Stimulated activated naive CD8-positive, alpha-beta T cell treated with anti-CD3 and anti-CD28 coated beads, Interleukin-15, Interleukin-2, amounts not matched to agents 100 U/mL and 50 U/mL, for 24 hours (primary cell): ENCODE results near the gene HABP2.

Source experiments
- ATAC-seq: fragments of 150-1000 bp; cut with Tn5 transposase; one replicate; pipeline ENCODE4 v1.10.0; 2021
- DNase-seq: peaks from one replicate; pipeline ENCODE4 v3.0.0; 2021

Gene HABP2

DNA sequence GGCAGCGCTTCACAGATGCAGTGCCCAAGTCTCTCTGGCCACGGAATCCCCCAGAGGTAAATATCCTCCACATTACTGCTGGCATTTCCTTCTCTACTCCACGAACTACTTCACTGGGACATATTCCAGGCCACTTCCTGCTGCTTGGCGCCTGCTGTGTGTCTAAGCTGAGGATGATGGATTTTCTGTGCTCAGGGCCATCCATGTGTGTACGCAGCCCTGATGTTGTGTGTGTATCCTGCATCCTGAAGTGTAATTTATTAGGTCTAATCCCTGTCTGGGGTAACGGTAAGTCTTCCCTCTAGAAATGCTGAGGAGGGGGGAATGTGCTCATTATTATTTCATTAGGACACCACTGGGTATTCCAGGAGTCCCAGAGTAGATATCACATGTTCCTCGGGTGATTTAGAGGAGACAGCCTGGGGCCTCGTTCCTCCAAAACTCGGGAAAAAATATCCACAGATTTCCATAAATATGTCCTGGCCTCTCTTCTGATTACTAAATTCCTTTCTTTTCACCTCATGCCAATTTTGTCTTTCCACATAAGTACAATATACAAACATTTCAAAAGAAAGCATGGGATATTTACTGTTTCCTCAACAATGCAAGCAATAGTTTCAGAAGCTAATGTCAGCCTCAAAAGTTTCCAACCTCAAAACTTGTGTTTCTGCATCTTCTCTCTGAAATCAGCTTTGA, 25.5 kb upstream of the HABP2 start:
- no peak for ATAC-seq

DNA sequence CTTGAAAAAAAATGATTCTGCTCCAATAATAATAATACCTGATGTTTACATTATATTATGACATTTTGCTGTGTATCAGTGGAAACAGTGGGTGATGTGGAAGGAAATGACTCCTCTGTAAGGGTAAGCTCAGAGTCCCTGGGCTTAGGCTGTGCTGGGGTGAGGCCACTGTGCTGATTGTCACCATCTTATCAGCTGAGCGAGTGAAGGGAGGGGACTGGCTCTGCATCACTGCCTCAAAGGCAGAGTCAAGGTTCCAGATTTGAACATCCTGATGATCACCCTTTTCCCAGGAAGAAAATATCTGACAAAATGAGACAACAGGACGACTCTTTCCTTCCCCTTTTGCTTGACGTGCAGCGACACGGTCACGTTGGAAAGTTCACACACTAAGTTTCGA, 24.0 kb upstream of the HABP2 start:
- no peak for DNase-seq
- no peak for ATAC-seq

More for the DNA sequence above, 25.5 kb upstream of the HABP2 start:
- DNase-seq, result no peak

DNA sequence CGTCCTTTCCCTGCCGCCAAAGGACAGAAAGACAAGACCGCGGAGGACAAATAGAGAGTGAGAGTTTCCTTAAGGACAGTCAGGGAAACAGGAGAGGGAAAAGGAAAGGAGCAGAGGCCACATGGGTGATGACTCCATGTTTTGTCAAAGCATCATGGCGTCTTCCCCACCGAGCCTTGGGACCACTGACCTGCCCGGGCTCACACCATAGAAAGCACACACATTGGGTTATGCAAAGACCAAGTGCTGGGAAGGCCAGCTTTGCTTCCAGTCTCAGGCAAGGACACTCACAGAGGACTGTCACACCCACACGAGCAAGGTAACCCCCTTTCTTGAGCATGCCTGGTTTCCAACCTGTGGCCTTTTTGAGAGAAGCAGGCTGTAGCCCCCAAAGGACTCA, 23.3 kb upstream of the HABP2 start:
- no peak for DNase-seq
- no peak for ATAC-seq

DNA sequence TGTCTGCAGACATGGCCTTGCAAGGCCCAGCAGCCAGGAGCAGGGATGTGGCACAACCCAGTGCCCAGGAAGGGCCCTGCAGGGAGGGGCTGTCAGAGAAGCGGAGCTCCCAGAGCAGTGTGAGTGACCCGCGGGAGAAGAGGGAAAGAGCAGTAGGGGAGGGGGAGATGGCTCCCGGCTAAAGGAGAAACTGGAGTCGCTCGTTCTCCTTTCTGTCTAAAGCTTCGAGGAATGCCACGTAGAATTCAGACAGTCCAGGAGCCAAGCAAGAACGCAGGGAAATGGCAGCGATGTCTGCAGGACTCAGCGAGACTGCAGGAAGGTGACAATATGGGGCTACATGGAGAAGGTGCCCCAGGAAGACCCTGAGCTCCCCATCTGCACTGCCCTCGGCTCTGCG, 22.4 kb upstream of the HABP2 start:
- ATAC-seq (no peak), DNase-seq (no peak)

DNA sequence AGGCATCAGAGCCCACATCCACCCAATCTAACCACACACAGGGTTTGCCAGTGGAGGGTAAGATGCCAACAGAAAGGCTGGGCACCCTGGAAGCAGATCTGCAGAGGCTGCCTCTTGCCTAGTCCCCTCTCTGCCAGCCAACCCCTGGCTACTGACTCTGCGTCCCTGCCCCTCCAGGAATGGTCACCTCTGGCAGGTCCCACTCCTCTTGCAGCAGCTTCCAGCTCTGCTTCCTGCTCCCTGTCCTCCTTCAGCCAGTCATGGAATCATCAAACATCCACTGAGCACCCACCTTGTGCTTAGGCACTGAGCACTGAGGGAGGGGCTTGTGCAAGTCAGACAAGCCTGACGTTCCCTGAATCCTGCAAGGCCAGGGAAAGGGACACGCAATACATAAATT, 20.1 kb upstream of the HABP2 start:
- DNase-seq (no peak), ATAC-seq (no peak)

DNA sequence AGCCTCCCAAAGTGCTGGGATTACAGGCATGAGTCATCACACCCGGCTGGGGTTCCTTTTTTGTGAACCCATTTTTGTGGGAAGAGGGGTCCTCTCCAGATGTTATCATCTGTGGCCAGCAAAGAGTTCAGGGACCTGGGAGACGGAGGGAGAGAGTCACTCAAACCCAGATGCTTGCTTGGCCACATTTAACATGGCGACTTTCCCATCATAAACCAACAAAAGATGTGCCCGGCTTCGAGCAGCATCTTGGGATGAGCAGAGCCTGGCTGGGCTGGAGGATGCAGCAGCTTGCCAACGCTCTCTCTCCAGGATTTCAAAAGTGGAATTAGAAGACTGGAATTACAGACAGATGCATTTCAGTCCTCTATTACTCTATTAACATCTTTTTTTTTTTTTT, 19.1 kb upstream of the HABP2 start:
- DNase-seq (no peak), ATAC-seq (no peak)

DNA sequence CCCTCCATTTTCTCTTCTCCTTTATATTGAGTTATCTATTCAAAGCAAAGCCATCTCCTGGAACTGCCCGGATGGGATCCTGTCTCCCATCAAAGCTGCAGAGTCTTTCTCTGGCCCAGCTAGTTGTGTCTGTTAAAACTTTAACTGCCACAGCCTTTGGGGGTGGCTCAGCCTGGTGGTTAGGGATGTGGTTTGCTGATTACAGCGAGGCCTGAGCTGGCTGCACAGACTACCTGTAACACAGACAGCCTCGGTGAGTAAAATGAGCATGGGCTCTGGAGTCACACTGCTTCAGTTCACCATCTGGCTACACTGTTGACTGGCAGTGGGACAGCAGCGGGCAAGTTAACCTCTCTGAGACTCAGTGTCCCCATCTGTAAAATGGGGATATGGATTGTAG, 18.4 kb upstream of the HABP2 start:
- no peak for ATAC-seq
- DNase-seq, result no peak

DNA sequence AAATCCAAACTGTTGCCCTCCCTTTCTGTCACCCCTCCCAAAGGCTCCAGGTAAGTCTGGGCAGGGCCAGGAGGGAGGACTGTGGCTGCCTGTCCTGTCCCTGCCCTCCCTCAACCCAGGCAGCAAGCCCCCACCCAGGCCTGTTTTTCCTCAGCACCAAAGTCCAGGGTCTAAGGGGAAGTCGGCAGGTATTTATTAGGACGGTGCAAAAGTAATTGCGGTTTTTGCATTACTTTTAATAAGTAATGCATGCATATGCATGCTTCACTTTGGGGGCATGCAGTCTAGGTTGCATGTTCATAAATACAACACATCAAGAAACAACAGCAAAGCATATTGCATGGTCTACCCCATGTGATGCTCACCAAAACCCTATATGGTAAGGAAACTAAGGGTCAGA, 15.2 kb upstream of the HABP2 start:
- no peak for ATAC-seq
- DNase-seq, result no peak

DNA sequence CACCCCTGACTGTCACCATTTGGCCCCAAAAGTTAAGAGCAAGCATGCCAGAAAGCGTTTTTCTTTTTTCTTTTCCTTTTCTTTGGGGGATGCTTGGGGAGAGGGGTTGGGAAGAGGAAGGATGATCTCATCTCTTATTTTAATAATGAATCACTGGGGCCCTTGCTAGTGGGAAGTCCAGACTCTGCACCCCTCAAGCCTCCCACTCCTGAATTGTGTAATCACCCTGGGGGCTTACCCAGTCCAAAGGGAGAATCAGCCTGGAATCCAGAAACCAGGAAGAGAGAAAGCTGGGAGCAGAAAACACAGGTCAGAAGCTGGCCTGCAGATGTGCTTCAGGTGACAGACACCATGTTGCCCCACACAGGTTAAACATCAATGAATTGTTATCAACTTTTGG, 14.7 kb upstream of the HABP2 start:
- ATAC-seq, result no peak
- DNase-seq, result no peak

DNA sequence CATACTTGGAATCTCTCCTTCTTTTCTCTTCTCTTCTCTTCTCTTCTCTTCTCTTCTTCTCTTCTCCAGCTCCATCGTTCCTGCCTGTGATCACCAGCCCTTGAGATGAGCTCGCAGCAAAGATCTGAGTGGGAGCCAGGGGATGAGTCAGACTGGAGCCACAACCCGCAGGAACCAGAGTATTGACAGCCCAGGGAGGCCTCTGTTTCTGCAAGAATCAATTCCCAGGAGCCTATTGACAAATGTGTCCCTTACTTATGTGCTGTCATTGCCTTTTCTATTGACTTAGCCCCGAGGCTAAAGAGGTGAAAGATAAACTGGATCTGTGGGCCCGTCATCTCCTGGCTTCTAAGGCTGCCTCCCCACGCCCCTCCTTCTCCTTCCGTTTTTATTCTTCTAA, 13.1 kb upstream of the HABP2 start:
- ATAC-seq (peak; percentile 45), DNase-seq (no peak)

DNA sequence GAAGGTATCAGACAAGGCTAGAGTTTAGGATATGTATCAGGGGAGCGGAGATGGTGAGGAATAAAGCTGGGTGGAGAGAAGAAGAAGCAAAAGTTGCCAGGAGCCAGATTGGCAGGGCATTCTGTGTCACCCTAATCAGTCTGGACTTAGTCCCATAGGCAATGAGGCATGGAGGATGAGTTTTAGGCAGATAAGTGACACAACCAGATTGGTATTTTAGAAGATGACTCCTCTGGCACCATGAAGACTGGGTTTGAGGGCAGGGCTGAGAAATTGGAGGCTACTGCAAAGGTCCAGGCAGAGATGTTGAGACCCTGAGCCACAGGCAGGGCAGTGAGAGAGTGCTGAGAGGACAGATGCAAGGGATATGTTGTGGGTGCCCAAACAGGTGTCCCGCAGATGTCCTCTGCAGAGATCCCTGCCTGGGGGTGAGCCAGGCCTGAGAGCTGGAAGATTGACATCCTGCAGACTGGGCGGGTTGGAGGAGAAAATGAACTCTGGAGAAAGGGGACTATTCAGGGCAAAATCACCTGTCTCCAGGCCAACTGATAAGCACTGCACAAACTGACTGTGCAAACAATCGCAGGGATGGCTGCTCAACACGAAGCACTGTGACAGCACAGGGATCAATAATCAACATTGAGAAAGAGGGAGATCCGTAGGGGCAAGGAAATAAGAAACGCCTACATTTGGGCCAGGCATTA, 11.9 kb upstream of the HABP2 start:
- ATAC-seq (no peak), DNase-seq (no peak)

DNA sequence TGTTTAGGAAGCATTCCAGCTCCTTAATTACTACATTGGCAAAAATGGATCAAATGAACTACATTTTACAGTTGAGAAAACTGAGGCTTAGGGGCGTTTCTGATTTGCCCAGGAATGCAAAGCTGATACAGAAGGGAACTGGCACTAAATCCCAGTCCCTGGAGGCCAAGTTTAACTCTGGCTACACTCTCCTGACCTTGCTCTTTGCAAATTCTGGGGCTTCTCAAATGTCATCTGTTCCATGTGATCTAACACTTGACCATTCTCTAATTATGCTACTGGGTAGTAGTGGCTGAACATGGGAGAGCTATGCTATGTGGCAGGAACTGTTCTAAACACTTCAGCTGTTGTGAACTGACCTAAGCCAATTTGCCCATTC, 11.3 kb upstream of the HABP2 start:
- no peak for DNase-seq
- ATAC-seq, result no peak

DNA sequence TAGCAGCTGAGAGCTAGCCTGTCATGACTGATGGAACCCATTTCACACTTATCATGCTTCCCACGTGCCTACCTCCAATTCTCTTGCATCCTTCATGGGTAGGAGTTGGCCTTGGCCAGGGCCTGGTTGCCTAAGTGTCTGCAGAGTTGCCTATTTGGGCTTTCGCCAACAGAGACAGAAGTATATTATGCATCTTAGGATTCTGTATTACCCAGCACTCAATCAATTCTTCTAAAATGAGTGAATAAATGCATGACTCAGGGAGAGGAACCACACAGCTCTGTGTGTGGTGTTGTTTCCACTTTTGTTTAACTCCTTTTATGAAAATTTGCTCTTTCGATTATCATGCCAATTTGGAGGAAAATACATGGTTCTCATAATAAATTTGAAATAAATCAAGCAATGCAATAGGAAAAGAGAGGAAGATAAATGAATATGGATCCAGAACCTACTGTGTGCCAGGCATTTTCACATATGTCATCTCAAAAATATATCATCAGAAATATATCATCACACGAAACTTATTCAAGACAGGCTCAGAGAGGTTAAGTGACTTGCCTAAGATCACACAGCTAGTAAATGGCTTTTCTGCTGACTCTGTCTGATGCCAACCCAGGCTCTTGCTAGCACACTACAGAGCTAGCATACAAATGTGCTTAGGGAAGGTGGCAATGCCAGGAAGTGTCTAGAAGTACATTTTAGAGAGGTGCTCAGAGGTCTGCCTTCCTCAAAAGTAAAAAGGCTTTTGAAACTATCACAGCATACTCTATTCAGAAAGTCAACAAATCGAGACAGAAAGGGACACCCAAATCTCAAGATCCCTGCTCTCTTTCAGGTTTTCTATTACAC, 9.5 kb upstream of the HABP2 start:
- ATAC-seq (no peak), DNase-seq (no peak)

DNA sequence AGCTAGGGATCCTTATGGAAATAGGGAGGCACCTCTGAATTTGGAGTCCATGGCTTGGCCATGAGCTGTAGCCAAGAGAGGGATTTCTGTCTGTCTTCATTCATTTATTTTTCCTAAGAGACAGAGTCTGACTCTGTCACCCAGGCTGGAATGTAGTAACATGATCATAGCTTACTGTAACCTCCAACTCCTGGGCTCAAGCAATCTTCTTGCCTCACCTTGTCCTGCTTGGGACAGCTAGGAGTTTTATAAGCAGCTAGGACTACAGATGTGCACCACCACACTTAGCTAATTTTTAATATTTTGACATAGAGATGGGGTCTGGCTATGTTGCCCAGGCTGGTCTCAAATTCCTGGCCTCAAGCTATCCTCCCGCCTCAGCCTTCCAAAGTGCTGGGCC, 8.5 kb upstream of the HABP2 start:
- ATAC-seq (no peak), DNase-seq (no peak)

DNA sequence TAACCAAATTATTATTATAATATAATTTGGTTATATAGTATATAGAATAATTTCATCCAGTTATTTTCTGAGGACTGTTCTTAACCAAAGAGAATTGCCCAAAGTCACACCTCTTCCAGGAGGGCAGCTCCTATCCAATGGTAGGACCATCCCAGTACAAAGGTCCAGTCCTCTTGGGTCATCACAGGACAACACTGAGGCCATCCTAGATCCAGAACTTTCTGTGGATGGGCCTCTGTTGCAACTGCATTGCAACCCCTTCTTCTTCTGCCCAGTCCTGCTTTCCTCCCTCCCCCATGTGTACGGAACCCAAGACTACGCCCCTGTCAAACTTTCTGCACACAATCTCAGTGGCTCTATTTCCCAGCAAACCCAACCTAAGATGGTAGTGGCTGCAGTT, 5.4 kb upstream of the HABP2 start:
- ATAC-seq (no peak), DNase-seq (no peak)

DNA sequence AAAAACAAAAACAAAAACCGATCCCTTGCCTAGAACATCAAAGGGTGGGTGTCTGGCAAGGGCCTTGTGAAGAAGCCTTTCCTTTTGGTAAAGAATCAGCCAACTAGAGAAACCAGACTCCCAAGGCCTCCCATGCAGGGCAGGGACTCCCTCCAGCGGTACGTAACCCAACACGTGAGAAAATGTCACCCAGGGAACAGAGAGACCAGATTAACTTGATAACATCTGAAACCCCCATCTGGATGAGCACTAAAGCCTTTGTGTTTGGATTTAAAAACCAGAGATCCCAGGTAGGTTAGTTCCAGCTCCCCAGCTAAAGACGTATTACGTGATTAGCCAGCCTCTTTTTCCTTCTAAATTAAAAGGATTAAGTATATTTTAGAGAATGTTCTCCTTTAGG, 3.0 kb upstream of the HABP2 start:
- ATAC-seq (no peak), DNase-seq (no peak)

DNA sequence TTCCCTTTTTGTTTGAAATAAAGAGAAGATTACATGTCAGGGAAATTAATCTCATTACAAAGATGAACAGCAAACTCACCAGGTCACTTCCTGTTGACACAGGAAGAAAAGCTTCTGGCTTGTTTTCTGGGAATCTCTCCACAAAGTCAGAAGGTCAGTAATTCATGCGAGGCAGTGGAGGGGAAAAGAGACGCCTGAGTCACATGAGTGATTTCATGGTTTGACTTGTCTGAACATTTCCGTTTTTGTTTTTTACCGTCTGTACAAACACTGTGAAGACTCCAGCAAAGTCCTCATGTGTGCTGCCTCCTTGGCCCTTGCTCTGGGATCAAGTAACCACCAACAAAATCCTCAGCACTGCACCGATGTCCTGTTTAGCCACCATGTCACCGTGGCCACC, 2.5 kb upstream of the HABP2 start:
- no peak for ATAC-seq
- no peak for DNase-seq

DNA sequence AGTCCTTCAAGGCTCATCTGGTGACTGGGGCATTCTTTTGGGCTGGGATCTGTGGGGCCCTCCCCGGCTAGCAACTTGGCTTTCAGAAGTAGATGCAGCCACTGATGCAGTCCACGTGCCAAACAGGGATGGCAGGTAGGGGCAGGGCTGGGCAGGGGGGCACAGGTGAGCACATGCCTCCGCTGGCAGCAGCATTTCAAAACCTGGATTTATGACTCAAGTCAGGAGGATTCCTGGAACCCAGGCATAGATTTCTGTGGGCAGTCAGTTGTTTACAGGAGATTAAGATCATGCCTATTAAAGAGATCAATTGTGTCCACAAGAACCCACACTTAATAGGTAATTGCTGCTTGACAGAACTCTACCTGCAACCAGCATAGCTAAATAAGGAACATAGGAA, 839 bp upstream of the HABP2 start:
- DNase-seq, result no peak

DNA sequence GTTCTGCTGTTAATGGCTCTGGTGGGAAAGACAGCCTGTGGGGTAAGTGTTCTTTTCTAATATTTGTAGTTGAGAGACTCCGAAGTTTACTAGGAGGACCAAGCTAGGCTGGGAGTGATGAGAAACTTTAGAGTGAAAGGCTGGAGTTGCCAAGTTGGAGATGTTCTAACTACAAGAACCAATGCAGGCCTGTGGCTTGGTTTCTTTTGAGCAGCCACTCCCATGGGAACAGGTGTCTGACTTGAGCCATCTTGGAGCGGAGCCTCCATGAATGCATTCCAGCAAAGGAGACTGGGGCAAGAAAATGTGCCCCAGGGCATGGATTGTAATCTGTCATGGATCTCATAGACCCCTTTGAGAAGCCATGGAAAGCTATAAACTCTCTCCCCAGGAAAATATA, 296 bp downstream of the HABP2 start:
- ATAC-seq, result no peak
- DNase-seq, result no peak

More for the DNA sequence above, 839 bp upstream of the HABP2 start:
- ATAC-seq, result no peak

DNA sequence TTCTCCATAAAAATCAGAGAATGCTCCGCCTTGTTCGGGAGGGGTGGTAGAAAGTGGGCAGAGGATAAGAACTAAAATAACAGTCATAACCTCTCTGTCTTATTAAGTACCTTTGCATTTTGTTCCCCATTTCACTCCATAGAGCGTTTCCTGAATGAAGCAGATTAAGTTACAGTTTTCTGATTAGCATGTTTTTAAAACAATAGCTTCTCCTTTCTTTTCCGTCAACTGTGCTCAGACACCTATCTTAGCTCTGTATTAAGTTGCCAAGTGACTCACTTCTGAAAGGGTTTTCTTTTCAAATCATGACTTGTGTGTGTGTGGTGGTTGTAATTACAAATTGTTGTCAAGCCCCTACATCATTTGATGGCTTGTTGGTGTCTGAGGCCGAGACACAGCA, 1.4 kb downstream of the HABP2 start:
- DNase-seq, result no peak

DNA sequence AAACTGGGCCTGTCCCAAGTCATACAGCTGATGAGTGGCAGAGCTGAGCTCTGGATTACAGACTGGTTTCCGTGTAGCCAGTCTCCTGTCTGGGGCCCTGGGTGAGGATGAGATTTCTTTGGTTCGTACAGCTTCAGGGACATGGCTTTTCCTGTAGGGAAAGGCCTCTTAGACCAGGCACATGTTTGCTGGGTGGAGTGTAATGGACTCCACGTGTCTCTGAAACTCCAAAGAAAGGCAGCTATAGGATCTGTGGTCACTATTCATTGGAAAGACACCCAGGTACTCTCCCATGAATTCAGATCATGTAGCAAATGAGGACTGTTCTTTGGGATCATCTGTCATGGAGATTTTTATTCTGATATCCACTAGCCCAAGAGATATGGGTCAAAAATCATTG, 2.4 kb downstream of the HABP2 start:
- ATAC-seq (no peak), DNase-seq (no peak)

More for the DNA sequence above, 1.4 kb downstream of the HABP2 start:
- no peak for ATAC-seq

DNA sequence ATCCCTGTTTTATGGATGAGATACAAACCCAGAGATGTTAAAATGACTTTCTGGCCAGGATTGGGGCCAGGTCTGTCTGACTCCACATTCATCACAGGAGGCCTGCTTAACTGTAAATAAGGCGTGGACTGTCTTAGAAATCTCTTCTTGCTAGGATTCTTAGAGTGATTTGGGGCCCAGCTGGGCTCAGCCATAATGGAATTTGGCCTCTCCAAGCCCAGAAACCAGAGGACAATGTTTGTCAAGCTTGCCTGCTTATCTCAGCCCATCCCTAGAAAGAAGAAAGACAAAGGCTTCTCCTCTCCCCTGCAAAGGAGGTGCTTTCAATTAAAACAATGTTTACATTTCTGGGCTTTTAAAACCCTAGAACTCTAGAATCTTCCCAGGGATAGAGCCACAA, 2.9 kb downstream of the HABP2 start:
- no peak for ATAC-seq
- DNase-seq, result no peak

DNA sequence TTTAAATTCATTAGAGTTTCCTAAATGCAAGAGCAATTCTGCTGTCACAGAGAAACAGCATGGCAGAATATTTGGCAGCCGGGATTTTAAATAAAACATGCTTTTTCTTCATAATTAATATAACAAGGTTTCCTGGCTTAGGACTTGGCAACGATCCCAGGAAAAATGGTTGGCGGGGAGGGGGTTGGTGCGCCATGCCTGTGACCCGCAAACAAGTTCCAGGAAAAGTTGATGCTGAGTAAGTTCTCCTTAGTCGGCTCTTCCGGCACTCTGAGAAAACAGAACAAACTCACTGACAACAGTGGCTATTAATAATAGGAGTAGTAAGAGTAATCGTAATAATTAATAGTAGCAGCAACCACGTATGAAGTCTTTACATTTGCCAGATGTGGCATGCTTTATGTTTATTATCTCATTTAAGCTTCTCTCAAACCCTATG, 4.6 kb downstream of the HABP2 start:
- DNase-seq (no peak), ATAC-seq (no peak)
